ENCODE data around the gene ADAMTS8.

DNA sequence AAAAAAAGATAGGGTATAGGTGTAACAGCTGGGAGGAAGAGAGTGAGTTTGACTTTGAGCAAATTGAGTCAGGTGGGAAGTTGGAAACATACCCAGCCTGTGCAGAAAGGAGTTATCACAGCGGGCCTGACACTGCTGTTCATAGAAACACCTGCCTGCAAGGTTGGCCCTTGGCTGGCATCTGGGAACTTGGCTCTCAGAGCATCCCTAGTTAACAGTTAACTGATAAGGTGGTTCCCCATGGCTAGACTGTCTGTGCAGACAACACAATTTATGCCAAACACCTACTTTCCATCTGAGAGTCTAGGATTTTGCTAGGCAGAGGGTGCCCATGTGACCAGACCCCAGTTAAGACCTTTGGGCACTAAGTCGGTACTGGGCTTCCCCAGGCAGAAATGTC, 31.4 kb downstream of the ADAMTS8 start:
- no peak for TF ChIP-seq YY1 (IDR thresholded peaks at IDR 0.05; ENCODE audit: insufficient read depth, insufficient read length)
- no peak for TF ChIP-seq ZNF274 (IDR thresholded peaks at IDR 0.05; ENCODE audit: low read depth, low read length)
- no peak for TF ChIP-seq SUZ12 (IDR thresholded peaks at IDR 0.05; ENCODE audit: extremely low read depth, insufficient read depth, insufficient read length)
